Measurements from ENCODE around the gene EYA2. TPM values are rescaled to one million over a fixed set of nuclear protein-coding genes. Genes with fewer than 3 reads are reported as not detected.

EYA2 gene
- total and polyA plus RNA-seq, 2 donors (not counting 3 experiments of a cell fraction or from before 2014, with no cell fraction given), result not detected

DNA sequence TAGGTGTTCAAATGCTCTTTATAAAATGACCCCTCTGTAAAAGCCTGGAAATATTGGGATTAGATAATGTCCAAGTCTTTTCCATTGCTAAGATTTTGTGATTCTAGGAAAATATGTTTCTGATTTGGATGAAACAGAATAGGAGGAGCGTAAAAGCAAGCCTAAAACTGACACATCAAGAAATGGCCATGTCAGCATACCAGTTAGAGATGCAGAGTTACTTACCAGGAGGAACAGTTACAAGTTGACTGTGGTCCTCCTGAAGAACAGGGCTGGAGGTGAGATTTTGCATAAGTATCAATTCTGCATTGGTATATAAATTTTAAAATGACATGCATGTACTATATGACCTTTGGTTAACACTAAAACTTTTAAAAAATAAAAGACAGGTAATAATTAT, 35.3 kb downstream of the EYA2 start:
- no peaks in the 10 kb centered on the region for H3K27me3 ChIP-seq (ENCODE audit: control insufficient read depth in 2 of 2, insufficient read depth in 2 of 2, low read length in 2 of 2)
- no peak overlapping the region for H3K9ac ChIP-seq (replicated peaks; ENCODE audit: extremely low read depth, insufficient read depth, low read length)
- H2AFZ ChIP-seq (ENCODE audit: low read depth, low read length), result no peak overlapping the region
- no peaks in the 10 kb centered on the region for H3K79me2 ChIP-seq (ENCODE audit: control insufficient read depth, insufficient read depth, low read length)
- BruUV-seq (replicated peaks), result no TSS peak
- POLR2A ChIA-PET, result no interaction called here
- dilution Hi-C loops (cut with MboI; ENCODE audit: extremely low pct_ligation_motif_present, low sequenced_read_pairs), result no loop called here
- FAIRE-seq (no peak), DNase-seq (ENCODE audit: low read depth, low spot score) (no peak)
- no peak overlapping the region for H3K4me2 ChIP-seq (ENCODE audit: insufficient read depth, low read length)
- no peaks in the 10 kb centered on the region for H3K4me1 ChIP-seq (ENCODE audit: control insufficient read depth, extremely low read depth, insufficient read depth, low read length)
- no peaks in the 10 kb centered on the region for H3K9me1 ChIP-seq (replicated peaks; ENCODE audit: control insufficient read depth, extremely low read depth, insufficient read depth, low read length)
- H3K36me3 ChIP-seq (ENCODE audit: control insufficient read depth in 2 of 2, extremely low read depth in 1 of 2, insufficient read depth in 2 of 2, low read length in 2 of 2), result no peaks in the 10 kb centered on the region
- TF ChIP-seq, protein P1, sequence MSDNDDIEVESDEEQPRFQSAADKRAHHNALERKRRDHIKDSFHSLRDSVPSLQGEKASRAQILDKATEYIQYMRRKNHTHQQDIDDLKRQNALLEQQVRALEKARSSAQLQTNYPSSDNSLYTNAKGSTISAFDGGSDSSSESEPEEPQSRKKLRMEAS (IDR thresholded peaks at IDR 0.05; ENCODE audit: insufficient read depth, insufficient read length), result no peak
- TF ChIP-seq FOS (IDR thresholded peaks at IDR 0.05; ENCODE audit: borderline replicate concordance, insufficient read depth, low read length), result no peak
- no peak for TF ChIP-seq GATA2 (IDR thresholded peaks at IDR 0.05; ENCODE audit: insufficient read depth, insufficient read length, low read depth, low read length)
- TF ChIP-seq POLR2AphosphoS5 (IDR thresholded peaks at IDR 0.05; ENCODE audit: insufficient read depth, low read depth, low read length), result no peak
- H3K27ac ChIP-seq (ENCODE audit: insufficient read depth, low read depth, low read length), result no peak overlapping the region
- CTCF ChIA-PET, result no interaction called here
- no peak overlapping the region for H3K4me3 ChIP-seq (replicated peaks in 1 of 3; ENCODE audit: insufficient read depth in 1 of 3, low read depth in 1 of 3, low read length in 3 of 3)
- no peaks in the 10 kb centered on the region for H4K20me1 ChIP-seq (replicated peaks; ENCODE audit: control insufficient read depth, extremely low read depth, insufficient read depth, low read length)
- no peaks in the 10 kb centered on the region for H3K9me3 ChIP-seq (replicated peaks; ENCODE audit: control insufficient read depth, insufficient read depth, low read length)
- intact Hi-C loops (cut with micrococcal nuclease), result no loop called here

DNA sequence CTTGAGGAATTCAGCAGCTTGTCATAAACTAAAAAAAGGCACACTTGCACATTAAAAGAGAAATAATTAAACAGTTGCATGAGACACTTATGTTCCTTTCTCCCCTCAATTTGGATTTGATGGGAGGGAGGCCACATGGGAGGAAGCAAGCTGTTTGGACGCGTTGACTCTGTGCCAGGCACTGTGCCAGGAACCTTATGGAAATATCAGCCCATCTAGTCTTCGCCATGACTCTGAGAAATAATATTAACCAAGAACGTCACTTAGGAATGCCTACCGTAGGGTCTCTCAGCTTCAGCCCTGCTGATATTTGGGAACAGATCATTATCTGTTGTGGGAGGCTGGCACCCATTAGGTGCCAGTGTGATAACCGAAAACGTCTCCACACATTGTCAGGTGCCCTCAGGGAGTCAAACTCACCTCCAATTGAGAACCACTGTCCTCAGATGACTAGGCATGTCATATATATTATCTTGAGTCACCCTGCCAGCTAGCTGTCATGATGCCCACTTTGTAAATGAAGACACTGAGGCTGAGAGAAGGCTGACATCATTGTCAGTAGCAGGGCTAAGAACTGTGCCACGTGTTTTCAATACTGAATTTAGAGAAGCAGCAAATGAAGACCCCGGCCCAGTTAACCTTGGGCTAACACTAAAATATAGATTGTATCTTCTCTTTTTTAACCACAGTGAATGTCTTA, 36.1 kb downstream of the EYA2 start:
- Histone ChIP-seq H3K9me1 (replicated peaks; ENCODE audit: control insufficient read depth, extremely low read depth, insufficient read depth, low read length) (no peaks in the 10 kb centered on the region), H3K9ac (replicated peaks; ENCODE audit: extremely low read depth, insufficient read depth, low read length) (no peak overlapping the region), H3K27me3 (ENCODE audit: control insufficient read depth in 2 of 2, insufficient read depth in 2 of 2, low read length in 2 of 2) (no peaks in the 10 kb centered on the region), H3K4me3 (replicated peaks in 1 of 3; ENCODE audit: insufficient read depth in 1 of 3, low read depth in 1 of 3, low read length in 3 of 3) (no peak overlapping the region), H3K4me1 (ENCODE audit: control insufficient read depth, extremely low read depth, insufficient read depth, low read length) (no peaks in the 10 kb centered on the region), H4K20me1 (replicated peaks; ENCODE audit: control insufficient read depth, extremely low read depth, insufficient read depth, low read length) (no peaks in the 10 kb centered on the region), H3K4me2 (ENCODE audit: insufficient read depth, low read length) (no peak overlapping the region), H3K9me3 (replicated peaks; ENCODE audit: control insufficient read depth, insufficient read depth, low read length) (no peaks in the 10 kb centered on the region), H3K27ac (ENCODE audit: insufficient read depth, low read depth, low read length) (no peak overlapping the region), H2AFZ (ENCODE audit: low read depth, low read length) (no peak overlapping the region), H3K79me2 (ENCODE audit: control insufficient read depth, insufficient read depth, low read length) (no peaks in the 10 kb centered on the region), H3K36me3 (ENCODE audit: control insufficient read depth in 2 of 2, extremely low read depth in 1 of 2, insufficient read depth in 2 of 2, low read length in 2 of 2) (no peaks in the 10 kb centered on the region)
- ChIA-PET POLR2A (no interaction called here), CTCF (no interaction called here)
- no peak for TF ChIP-seq EZH2 (IDR thresholded peaks at IDR 0.05; ENCODE audit: borderline replicate concordance, low read depth, low read length, severe bottlenecking)
- BruUV-seq (replicated peaks), result no TSS peak
- dilution Hi-C loops (cut with MboI; ENCODE audit: extremely low pct_ligation_motif_present, low sequenced_read_pairs), result no loop called here
- no peak for FAIRE-seq
- DNase-seq (ENCODE audit: low read depth, low spot score), result no peak
- intact Hi-C loops (cut with micrococcal nuclease), result no loop called here

All from endothelial cell of umbilical vein (primary cell).